ENCODE results near the gene ACOT6.
"Not testable (repeated sequence)": the region's sequence is repeated elsewhere in the genome, so short reads cannot be mapped to it uniquely, and the experiment has no call there.

The ACOT6 gene

GRCh38 chr14:73599499-73599898 is 12.8 kb upstream of the ACOT6 start:
- no peak for DNase-seq (ENCODE audit: low spot score)

GRCh38 chr14:73602994-73603393 is 9.3 kb upstream of the ACOT6 start:
- no peak for DNase-seq (ENCODE audit: low spot score)

GRCh38 chr14:73606271-73606670 is 6.0 kb upstream of the ACOT6 start:
- no peak for DNase-seq (ENCODE audit: low spot score)

GRCh38 chr14:73607241-73607640 is 5.1 kb upstream of the ACOT6 start:
- no peak for DNase-seq (ENCODE audit: low spot score)

- DNase-seq (ENCODE audit: low spot score) = no peak
These were observed 1.6 kb upstream of the ACOT6 start for GRCh38 chr14:73610687-73611086.

- DNase-seq (ENCODE audit: low spot score) = no peak
These were observed 698 bp downstream of the ACOT6 start for GRCh38 chr14:73613046-73613383.

GRCh38 chr14:73613419-73613963 is 1.2 kb downstream of the ACOT6 start:
- DNase-seq (ENCODE audit: low spot score) = no peak

GRCh38 chr14:73616831-73617230 is 4.5 kb downstream of the ACOT6 start:
- no peak for DNase-seq (ENCODE audit: low spot score)

- DNase-seq (ENCODE audit: low spot score) = no peak
These were observed 7.2 kb downstream of the ACOT6 start for GRCh38 chr14:73619524-73619923.

- no peak for DNase-seq (ENCODE audit: low spot score)
These were observed 8.0 kb downstream of the ACOT6 start for GRCh38 chr14:73620268-73620667.

- no peak for DNase-seq (ENCODE audit: low spot score)
These were observed 11.3 kb downstream of the ACOT6 start for GRCh38 chr14:73623504-73624054.

GRCh38 chr14:73625706-73626105 is 13.4 kb downstream of the ACOT6 start:
- DNase-seq (ENCODE audit: low spot score) = no peak

- no peak for DNase-seq (ENCODE audit: low spot score)
These were observed 14.8 kb downstream of the ACOT6 start for GRCh38 chr14:73627151-73627558.

- no peak for DNase-seq (ENCODE audit: low spot score)
These were observed 17.9 kb downstream of the ACOT6 start for GRCh38 chr14:73630009-73630780.

- DNase-seq (ENCODE audit: low spot score) = peak; percentile 75
These were observed 21.0 kb downstream of the ACOT6 start for GRCh38 chr14:73633116-73634010.

- no peak for DNase-seq (ENCODE audit: low spot score)
These were observed 21.9 kb downstream of the ACOT6 start for GRCh38 chr14:73634011-73634833.

- DNase-seq (ENCODE audit: low spot score) = not testable (repeated sequence)
These were observed 24.0 kb downstream of the ACOT6 start for GRCh38 chr14:73636355-73636754.

- no peak for DNase-seq (ENCODE audit: low spot score)
These were observed 25.5 kb downstream of the ACOT6 start for GRCh38 chr14:73637830-73638229.

- no peak for DNase-seq (ENCODE audit: low spot score)
These were observed 28.6 kb downstream of the ACOT6 start for GRCh38 chr14:73640796-73641365.

GRCh38 chr14:73644531-73645247 is 32.4 kb downstream of the ACOT6 start, which contains the start of gene DNAL1:
Gene DNAL1 (plus strand): TSS chr14:73644986. CDS start chr14:73645040, 54 bp downstream.
- DNase-seq (ENCODE audit: low spot score) = peak; percentile 95

GRCh38 chr14:73645248-73645610 is 32.9 kb downstream of the ACOT6 start:
- no peak for DNase-seq (ENCODE audit: low spot score)
